ENCODE data around the gene C12orf43. TPM values are rescaled to one million over a fixed set of nuclear protein-coding genes. Genes with fewer than 3 reads are reported as not detected.

The C12orf43 gene
- total and polyA plus RNA-seq, 2 of the 4 experiments (the other 2 are of a cell fraction), result 12.5 to 13.5 TPM

DNA sequence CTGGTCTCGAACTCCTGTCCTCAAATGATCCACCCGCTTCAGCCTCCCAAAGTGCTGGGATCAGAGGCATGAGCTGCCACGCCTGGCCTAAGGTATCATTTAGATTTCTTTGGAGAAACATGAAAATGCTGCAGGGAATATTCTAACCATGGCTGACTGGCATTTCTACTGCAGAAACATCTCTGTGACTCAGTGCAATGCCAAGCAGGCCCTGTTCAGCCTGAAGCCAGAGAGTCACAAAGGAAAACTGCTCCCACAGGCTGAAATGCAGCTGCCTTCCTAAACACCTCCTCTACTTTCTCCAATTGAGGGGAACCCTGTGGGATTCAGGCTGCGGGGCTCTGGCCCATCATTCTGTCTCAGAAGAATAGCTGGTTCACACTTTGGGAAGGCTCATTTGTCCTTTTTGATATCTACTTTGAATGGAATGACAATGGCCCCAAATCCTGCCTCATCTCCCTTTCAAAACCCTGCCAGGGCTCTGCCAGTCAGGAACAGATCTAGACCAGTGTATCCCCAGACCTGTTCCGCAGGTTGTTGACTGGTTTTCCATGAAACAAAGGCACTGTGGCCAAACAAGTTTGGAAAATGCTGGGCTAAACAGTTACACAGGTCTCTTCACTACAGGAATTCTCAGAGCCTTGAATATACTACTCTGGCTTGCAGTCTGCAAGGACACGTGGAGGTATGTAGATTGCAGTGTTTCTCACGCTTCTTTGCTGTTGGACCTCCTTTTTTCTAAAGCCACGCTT is 7.8 kb downstream of the C12orf43 start:
- Histone ChIP-seq H3K4me2 (ENCODE audit: low read depth, low read length) (no peak overlapping the region), H3K4ac (ENCODE audit: low read depth, low read length) (no peak overlapping the region), H4K8ac (ENCODE audit: low read depth in 2 of 2, low read length in 2 of 2) (no peak overlapping the region), H3K9ac (ENCODE audit: low read depth, low read length) (no peak overlapping the region), H3K9me1 (ENCODE audit: insufficient read depth, low read length) (no peaks in the 10 kb centered on the region), H2AK9ac (replicated peaks; ENCODE audit: low read depth, low read length, poor library complexity) (no peak overlapping the region), H2BK20ac (ENCODE audit: low read depth, low read length) (no peak overlapping the region), H4K20me1 (ENCODE audit: insufficient read depth, low read length) (no peaks in the 10 kb centered on the region), H3K23ac (ENCODE audit: low read depth, low read length) (no peak overlapping the region), H2AFZ (replicated peaks; ENCODE audit: low read length, poor library complexity) (no peak overlapping the region), H2BK5ac (ENCODE audit: low read depth, low read length, poor library complexity, severe bottlenecking) (no peak overlapping the region), H4K91ac (ENCODE audit: insufficient read depth, low read depth, low read length) (no peak overlapping the region), H2BK15ac (ENCODE audit: low read depth, low read length) (no peak overlapping the region), H3K4me1 (ENCODE audit: control insufficient read depth, insufficient read depth, low read length) (no peaks in the 10 kb centered on the region), H3K56ac (ENCODE audit: extremely low read depth, insufficient read depth, low read length) (no peak overlapping the region), H3K79me1 (ENCODE audit: low read depth in 1 of 2, low read length in 2 of 2) (no peaks in the 10 kb centered on the region; a peak in 3 of 4 replicates), H3K27me3 (ENCODE audit: control insufficient read depth, insufficient read depth, low read length) (no peaks in the 10 kb centered on the region), H3K14ac (replicated peaks; ENCODE audit: low read depth, low read length) (no peak overlapping the region), H2BK120ac (ENCODE audit: low read depth, low read length) (no peak overlapping the region), H3K18ac (ENCODE audit: low read depth, low read length) (no peak overlapping the region), H3K36me3 (ENCODE audit: control insufficient read depth, insufficient read depth, low read length) (peaks cover 41% of the 10 kb centered on the region), H2AK5ac (ENCODE audit: low read depth, low read length) (no peak overlapping the region), H4K5ac (ENCODE audit: low read depth, low read length) (no peak overlapping the region), H3K9me3 (ENCODE audit: control insufficient read depth, insufficient read depth, low read length) (no peaks in the 10 kb centered on the region), H3K4me3 (ENCODE audit: insufficient read depth, low read depth, low read length) (no peak overlapping the region), H3K27ac (ENCODE audit: insufficient read depth, low read length) (no peak overlapping the region)
- ATAC-seq (ENCODE audit: low read depth) (no peak), DNase-seq (no peak)
- CTCF ChIA-PET, result interaction anchor here (0.6 kb wide), 1 partner anchor 221 kb away, joined by 3 read pairs; no protein-coding TSS in a partner anchor
- POLR2A ChIA-PET (ENCODE audit: unreplicated experiment), result no interaction called here
- dilution Hi-C loops (cut with HindIII; ENCODE audit: low sequenced_read_pairs, unreplicated experiment) (no loop called here), intact Hi-C loops (cut with micrococcal nuclease) (no loop called here), in situ Hi-C loops (cut with MboI; ENCODE audit: low sequenced_read_pairs) (no loop called here)
- 100% methylated on average over 2 of the region's 8 CpGs; no CpG with 5 or more reads in 1 of the 2 experiments for whole genome bisulfite sequencing, 2 experiments (ENCODE audit: extremely low coverage in 2 of 2, insufficient read length in 1 of 2)
- TF ChIP-seq CHD1 (IDR thresholded peaks at IDR 0.05; ENCODE audit: low read depth, low read length) (no peak), MAZ (IDR thresholded peaks at IDR 0.05; ENCODE audit: borderline replicate concordance, low read depth, low read length) (no peak), RFX5 (IDR thresholded peaks at IDR 0.05; ENCODE audit: low read depth, low read length) (no peak), MAFK (IDR thresholded peaks at IDR 0.05; ENCODE audit: low read depth, low read length) (no peak), SMC3 (IDR thresholded peaks at IDR 0.05; ENCODE audit: low read depth, low read length) (no peak), MXI1 (IDR thresholded peaks at IDR 0.05; ENCODE audit: borderline replicate concordance, low read depth, low read length) (no peak), POLR2A (IDR thresholded peaks at IDR 0.05; ENCODE audit: low read depth, low read length) (no peak), RCOR1 (IDR thresholded peaks at IDR 0.05; ENCODE audit: insufficient replicate concordance, low read length) (no peak), BHLHE40 (IDR thresholded peaks at IDR 0.05; ENCODE audit: low read depth, low read length) (no peak), NFE2L2 (IDR thresholded peaks at IDR 0.05; ENCODE audit: low read depth, low read length) (no peak)
- TF ChIP-seq, protein P1, sequence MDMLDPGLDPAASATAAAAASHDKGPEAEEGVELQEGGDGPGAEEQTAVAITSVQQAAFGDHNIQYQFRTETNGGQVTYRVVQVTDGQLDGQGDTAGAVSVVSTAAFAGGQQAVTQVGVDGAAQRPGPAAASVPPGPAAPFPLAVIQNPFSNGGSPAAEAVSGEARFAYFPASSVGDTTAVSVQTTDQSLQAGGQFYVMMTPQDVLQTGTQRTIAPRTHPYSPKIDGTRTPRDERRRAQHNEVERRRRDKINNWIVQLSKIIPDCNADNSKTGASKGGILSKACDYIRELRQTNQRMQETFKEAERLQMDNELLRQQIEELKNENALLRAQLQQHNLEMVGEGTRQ (IDR thresholded peaks at IDR 0.05; ENCODE audit: low read depth, low read length), result no peak
- TF ChIP-seq, protein P2, sequence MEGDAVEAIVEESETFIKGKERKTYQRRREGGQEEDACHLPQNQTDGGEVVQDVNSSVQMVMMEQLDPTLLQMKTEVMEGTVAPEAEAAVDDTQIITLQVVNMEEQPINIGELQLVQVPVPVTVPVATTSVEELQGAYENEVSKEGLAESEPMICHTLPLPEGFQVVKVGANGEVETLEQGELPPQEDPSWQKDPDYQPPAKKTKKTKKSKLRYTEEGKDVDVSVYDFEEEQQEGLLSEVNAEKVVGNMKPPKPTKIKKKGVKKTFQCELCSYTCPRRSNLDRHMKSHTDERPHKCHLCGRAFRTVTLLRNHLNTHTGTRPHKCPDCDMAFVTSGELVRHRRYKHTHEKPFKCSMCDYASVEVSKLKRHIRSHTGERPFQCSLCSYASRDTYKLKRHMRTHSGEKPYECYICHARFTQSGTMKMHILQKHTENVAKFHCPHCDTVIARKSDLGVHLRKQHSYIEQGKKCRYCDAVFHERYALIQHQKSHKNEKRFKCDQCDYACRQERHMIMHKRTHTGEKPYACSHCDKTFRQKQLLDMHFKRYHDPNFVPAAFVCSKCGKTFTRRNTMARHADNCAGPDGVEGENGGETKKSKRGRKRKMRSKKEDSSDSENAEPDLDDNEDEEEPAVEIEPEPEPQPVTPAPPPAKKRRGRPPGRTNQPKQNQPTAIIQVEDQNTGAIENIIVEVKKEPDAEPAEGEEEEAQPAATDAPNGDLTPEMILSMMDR (conservative IDR thresholded peaks at IDR 0.05; ENCODE audit: low read depth, low read length), result no peak
- BruUV-seq (replicated peaks), result no TSS peak
